ENCODE results near the gene FGF14.

The FGF14 gene

GRCh38 chr13:102231479-102231878 is 170.4 kb downstream of the FGF14 start:
- TF ChIP-seq, protein P1, sequence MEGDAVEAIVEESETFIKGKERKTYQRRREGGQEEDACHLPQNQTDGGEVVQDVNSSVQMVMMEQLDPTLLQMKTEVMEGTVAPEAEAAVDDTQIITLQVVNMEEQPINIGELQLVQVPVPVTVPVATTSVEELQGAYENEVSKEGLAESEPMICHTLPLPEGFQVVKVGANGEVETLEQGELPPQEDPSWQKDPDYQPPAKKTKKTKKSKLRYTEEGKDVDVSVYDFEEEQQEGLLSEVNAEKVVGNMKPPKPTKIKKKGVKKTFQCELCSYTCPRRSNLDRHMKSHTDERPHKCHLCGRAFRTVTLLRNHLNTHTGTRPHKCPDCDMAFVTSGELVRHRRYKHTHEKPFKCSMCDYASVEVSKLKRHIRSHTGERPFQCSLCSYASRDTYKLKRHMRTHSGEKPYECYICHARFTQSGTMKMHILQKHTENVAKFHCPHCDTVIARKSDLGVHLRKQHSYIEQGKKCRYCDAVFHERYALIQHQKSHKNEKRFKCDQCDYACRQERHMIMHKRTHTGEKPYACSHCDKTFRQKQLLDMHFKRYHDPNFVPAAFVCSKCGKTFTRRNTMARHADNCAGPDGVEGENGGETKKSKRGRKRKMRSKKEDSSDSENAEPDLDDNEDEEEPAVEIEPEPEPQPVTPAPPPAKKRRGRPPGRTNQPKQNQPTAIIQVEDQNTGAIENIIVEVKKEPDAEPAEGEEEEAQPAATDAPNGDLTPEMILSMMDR (IDR thresholded peaks at IDR 0.05; ENCODE audit: extremely low read depth, missing control alignments), result no peak
- DNase-seq (ENCODE audit: low spot score), result no peak

GRCh38 chr13:102227741-102228140 is 174.1 kb downstream of the FGF14 start:
- TF ChIP-seq, protein P1 (IDR thresholded peaks at IDR 0.05; ENCODE audit: extremely low read depth, missing control alignments), result no peak
- no peak for DNase-seq (ENCODE audit: low spot score)

GRCh38 chr13:102226591-102226990 is 175.3 kb downstream of the FGF14 start:
- no peak for DNase-seq (ENCODE audit: low spot score)
- TF ChIP-seq, protein P1 (IDR thresholded peaks at IDR 0.05; ENCODE audit: extremely low read depth, missing control alignments), result no peak

GRCh38 chr13:102225892-102226291 is 176.0 kb downstream of the FGF14 start:
- TF ChIP-seq, protein P1 (IDR thresholded peaks at IDR 0.05; ENCODE audit: extremely low read depth, missing control alignments), result no peak
- no peak for DNase-seq (ENCODE audit: low spot score)

DNA sequence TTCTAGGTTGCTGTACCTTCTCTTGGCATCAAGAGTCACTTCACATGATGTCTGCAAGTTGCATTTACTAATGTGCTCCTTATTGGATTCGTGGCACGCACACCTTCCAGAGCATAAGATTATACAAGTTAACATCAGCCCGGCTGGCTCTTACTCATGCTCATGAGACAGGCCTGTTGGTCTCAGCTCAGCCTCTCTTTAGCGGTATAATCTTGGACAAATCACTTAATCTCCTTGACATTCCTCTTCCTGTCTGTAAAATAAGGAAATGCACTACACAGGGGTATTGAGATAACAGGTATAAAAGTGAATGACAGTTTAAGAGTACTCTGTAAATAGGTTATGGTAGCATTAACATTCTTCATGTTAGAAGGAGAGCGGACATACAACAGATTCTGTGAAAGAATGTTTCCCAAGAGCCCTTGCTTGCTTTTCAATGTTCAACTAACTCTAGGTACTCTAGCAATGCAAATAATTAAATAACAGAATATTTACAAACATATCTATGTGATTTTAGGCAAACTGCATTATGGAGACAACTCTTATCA is 181.1 kb downstream of the FGF14 start:
- TF ChIP-seq, protein P1 (IDR thresholded peaks at IDR 0.05; ENCODE audit: extremely low read depth, missing control alignments), result no peak

DNA sequence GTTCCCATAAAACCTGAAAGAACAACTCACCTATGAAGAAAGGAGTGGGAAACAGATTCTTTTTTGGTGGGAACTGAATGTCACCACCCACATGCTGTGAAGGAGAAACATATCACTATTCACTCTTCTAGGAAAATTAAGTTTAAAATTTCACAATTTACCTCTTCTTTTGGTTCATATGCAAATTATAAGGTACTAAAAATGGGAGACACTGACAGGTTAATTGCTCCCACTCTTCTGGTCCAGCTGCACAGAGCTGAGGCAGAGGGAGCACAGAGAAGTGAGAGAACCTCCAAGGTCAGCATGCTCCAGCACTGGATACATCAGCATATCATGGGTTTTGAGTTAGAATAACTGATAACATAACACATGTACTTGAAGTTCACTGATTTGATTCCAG is 186.9 kb downstream of the FGF14 start:
- TF ChIP-seq, protein P1 (IDR thresholded peaks at IDR 0.05; ENCODE audit: extremely low read depth, missing control alignments), result no peak

More for the DNA sequence above, 181.1 kb downstream of the FGF14 start:
- no peak for DNase-seq (ENCODE audit: low spot score)

GRCh38 chr13:102212729-102213128 is 189.1 kb downstream of the FGF14 start:
- TF ChIP-seq, protein P1 (IDR thresholded peaks at IDR 0.05; ENCODE audit: extremely low read depth, missing control alignments), result no peak
- DNase-seq (ENCODE audit: low spot score), result no peak

More for the DNA sequence above, 186.9 kb downstream of the FGF14 start:
- no peak for DNase-seq (ENCODE audit: low spot score)

Measured in GM20000 (cell line).